HL-60 (cell line): Measurements from ENCODE around the gene AFP.
A peak's percentile ranks its signal among the peaks of the same experiment; 100 is the strongest.

ENCODE experiments used
- DNase-seq, 2 experiments: peaks; one replicate each; pipeline ENCODE4 v3.0.0-alpha.2; 2010 to 2020; ENCODE audit warnings: low read depth in 1 of 2, low spot score in 1 of 2
- H3K27ac ChIP-seq: fragments of 250-450 bp; sonication (Bioruptor Pico); replicated peaks from 2 replicates; pipeline ENCODE4 v1.5.1; 2020; ENCODE audit warnings: mild to moderate bottlenecking, moderate library complexity
- H3K27me3 ChIP-seq: fragments of 250-450 bp; sonication (Bioruptor Pico); 2 replicates; pipeline ENCODE4 v1.5.1; 2021; ENCODE audit warnings: mild to moderate bottlenecking, moderate library complexity; ENCODE audit not compliant: insufficient read depth, poor library complexity, severe bottlenecking
- H3K4me3 ChIP-seq: replicated peaks from 2 replicates; pipeline ENCODE4 v1.5.1; 2011; ENCODE audit warnings: mild to moderate bottlenecking, control low read depth, low read length; ENCODE audit not compliant: insufficient read depth
- GABPA ChIP-seq: IDR thresholded peaks from 2 replicates; pipeline ENCODE4 v1.6.1; 2012; ENCODE audit warnings: low read depth
- POLR2AphosphoS5 ChIP-seq: IDR thresholded peaks from 2 replicates; pipeline ENCODE4 v1.6.1; 2012; ENCODE audit warnings: low read depth
- SPI1 ChIP-seq: IDR thresholded peaks from 2 replicates; pipeline ENCODE4 v1.6.1; 2012; ENCODE audit warnings: low read depth, mild to moderate bottlenecking, borderline replicate concordance
- TF ChIP-seq, protein P1 (sequence below): IDR thresholded peaks from 2 replicates; pipeline ENCODE4 v1.6.1; 2012; ENCODE audit warnings: low read depth; ENCODE audit not compliant: insufficient replicate concordance
- TF ChIP-seq, protein P2 (sequence below): IDR thresholded peaks from one replicate; pipeline ENCODE4 v1.5.1; 2011; ENCODE audit warnings: low read length, control low read depth, inconsistent platforms; ENCODE audit not compliant: insufficient read depth

AFP gene

DNA sequence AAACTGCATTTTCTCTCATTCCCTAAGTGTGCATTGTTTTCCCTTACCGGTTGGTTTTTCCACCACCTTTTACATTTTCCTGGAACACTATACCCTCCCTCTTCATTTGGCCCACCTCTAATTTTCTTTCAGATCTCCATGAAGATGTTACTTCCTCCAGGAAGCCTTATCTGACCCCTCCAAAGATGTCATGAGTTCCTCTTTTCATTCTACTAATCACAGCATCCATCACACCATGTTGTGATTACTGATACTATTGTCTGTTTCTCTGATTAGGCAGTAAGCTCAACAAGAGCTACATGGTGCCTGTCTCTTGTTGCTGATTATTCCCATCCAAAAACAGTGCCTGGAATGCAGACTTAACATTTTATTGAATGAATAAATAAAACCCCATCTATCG is 2.9 kb upstream of the AFP start:
- DNase-seq, result no peak
- H3K27ac ChIP-seq, result no peak overlapping the region
- TF ChIP-seq, protein P1, sequence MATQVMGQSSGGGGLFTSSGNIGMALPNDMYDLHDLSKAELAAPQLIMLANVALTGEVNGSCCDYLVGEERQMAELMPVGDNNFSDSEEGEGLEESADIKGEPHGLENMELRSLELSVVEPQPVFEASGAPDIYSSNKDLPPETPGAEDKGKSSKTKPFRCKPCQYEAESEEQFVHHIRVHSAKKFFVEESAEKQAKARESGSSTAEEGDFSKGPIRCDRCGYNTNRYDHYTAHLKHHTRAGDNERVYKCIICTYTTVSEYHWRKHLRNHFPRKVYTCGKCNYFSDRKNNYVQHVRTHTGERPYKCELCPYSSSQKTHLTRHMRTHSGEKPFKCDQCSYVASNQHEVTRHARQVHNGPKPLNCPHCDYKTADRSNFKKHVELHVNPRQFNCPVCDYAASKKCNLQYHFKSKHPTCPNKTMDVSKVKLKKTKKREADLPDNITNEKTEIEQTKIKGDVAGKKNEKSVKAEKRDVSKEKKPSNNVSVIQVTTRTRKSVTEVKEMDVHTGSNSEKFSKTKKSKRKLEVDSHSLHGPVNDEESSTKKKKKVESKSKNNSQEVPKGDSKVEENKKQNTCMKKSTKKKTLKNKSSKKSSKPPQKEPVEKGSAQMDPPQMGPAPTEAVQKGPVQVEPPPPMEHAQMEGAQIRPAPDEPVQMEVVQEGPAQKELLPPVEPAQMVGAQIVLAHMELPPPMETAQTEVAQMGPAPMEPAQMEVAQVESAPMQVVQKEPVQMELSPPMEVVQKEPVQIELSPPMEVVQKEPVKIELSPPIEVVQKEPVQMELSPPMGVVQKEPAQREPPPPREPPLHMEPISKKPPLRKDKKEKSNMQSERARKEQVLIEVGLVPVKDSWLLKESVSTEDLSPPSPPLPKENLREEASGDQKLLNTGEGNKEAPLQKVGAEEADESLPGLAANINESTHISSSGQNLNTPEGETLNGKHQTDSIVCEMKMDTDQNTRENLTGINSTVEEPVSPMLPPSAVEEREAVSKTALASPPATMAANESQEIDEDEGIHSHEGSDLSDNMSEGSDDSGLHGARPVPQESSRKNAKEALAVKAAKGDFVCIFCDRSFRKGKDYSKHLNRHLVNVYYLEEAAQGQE, result no peak
- TF ChIP-seq, protein P2, sequence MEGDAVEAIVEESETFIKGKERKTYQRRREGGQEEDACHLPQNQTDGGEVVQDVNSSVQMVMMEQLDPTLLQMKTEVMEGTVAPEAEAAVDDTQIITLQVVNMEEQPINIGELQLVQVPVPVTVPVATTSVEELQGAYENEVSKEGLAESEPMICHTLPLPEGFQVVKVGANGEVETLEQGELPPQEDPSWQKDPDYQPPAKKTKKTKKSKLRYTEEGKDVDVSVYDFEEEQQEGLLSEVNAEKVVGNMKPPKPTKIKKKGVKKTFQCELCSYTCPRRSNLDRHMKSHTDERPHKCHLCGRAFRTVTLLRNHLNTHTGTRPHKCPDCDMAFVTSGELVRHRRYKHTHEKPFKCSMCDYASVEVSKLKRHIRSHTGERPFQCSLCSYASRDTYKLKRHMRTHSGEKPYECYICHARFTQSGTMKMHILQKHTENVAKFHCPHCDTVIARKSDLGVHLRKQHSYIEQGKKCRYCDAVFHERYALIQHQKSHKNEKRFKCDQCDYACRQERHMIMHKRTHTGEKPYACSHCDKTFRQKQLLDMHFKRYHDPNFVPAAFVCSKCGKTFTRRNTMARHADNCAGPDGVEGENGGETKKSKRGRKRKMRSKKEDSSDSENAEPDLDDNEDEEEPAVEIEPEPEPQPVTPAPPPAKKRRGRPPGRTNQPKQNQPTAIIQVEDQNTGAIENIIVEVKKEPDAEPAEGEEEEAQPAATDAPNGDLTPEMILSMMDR, result no peak
- no peak for TF ChIP-seq GABPA
- TF ChIP-seq SPI1, result no peak; the same call in 1 of the 2 replicates
- no peak for TF ChIP-seq POLR2AphosphoS5
- H3K27me3 ChIP-seq, result peaks cover 9% of the 10 kb centered on the region
- H3K4me3 ChIP-seq, result no peak overlapping the region

DNA sequence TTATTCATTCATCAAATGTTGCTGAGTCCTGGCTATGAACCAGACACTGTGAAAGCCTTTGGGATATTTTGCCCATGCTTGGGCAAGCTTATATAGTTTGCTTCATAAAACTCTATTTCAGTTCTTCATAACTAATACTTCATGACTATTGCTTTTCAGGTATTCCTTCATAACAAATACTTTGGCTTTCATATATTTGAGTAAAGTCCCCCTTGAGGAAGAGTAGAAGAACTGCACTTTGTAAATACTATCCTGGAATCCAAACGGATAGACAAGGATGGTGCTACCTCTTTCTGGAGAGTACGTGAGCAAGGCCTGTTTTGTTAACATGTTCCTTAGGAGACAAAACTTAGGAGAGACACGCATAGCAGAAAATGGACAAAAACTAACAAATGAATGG is 1.7 kb upstream of the AFP start:
- H3K27me3 ChIP-seq, result peaks cover 9% of the 10 kb centered on the region
- H3K27ac ChIP-seq, result no peak overlapping the region
- no peak for DNase-seq
- H3K4me3 ChIP-seq, result no peak overlapping the region
- TF ChIP-seq, protein P2, result peak; percentile 19
- TF ChIP-seq, protein P1, result no peak
- no peak for TF ChIP-seq SPI1

DNA sequence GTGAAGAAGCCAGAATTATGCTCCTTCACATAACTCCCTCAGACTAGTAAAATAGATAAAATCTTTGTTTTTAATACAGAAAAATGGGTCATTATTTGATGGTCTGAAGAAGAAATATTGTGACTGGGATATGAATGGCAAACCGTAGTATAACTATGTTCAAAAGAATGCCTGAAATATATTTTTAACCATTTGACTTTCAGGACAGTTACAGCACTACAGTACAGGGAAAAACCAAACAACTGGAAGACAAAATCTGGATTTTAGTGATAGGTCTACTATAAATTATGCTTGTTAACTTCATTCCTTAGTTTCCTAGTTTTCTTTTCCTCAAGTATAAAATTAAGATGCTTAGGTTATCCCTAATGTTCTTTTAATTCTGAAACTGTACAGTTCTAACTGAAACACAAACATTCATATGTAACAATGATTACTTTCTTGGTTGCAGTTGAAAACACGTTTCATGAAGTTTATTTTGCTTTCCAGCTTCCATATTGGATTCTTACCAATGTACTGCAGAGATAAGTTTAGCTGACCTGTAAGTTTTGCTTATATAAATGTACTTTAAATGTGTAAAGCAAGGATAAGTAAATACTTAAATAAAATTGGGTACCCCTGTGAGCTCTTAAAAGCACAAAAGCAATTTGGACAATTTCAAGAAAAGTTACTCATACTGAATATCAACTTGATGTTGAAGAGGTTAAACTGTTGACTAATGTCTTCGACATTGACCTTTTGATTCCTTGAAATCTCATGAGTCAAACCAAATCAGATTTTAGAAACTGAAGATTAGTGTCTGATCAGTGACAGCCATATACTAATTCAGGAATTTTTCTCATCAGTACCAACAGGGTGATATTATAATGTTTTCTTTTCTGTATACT is 895 bp downstream of the AFP start:
- H3K4me3 ChIP-seq, result no peak overlapping the region
- H3K27ac ChIP-seq, result no peak overlapping the region
- DNase-seq, result no peak
- no peak for TF ChIP-seq POLR2AphosphoS5
- TF ChIP-seq, protein P1, result no peak
- no peak for TF ChIP-seq GABPA
- TF ChIP-seq SPI1, result no peak
- TF ChIP-seq, protein P2, result no peak
- H3K27me3 ChIP-seq, result peaks cover 7% of the 10 kb centered on the region
